GM12878 (cell line): ENCODE measurements around the gene MYOZ2. TPM values are rescaled to one million over a fixed set of nuclear protein-coding genes. Genes with fewer than 3 reads are reported as not detected.

ENCODE experiments used
- ATAC-seq: fragments of 200-7000 bp; cut with Tn5 transposase; 3 replicates; pipeline ENCODE4 v1.9.1; 2020; ENCODE audit warnings: mild to moderate bottlenecking, moderate library complexity
- BruUV-seq: library from RNA; stranded (reverse); fragments of 400-500 nt; replicated peaks from 2 replicates; lab custom pipeline; 2021; lab: Mats Ljungman, UMichigan
- CTCF ChIA-PET: fragments of 300-600 bp; sonication (Branson Sonifier 250); formaldehyde crosslinking; extraction: SDS; loops from one replicate; lab custom pipeline; 2021; ENCODE audit warnings: inconsistent platforms; lab: Yijun Ruan, JAX
- POLR2A ChIA-PET: fragments of 350-600 bp; formaldehyde crosslinking; extraction: SDS; loops from one replicate; lab custom pipeline; 2021; ENCODE audit warnings: inconsistent platforms; lab: Charles Lee
- RAD21 ChIA-PET: fragments of 300-600 bp; sonication (Branson Sonifier 250); formaldehyde crosslinking; loops from one replicate; lab custom pipeline; 2023; ENCODE audit warnings: antibody characterized with exemption; ENCODE audit not compliant: unreplicated experiment; lab: Charles Lee
- SMC1A ChIA-PET: fragments of 300-600 bp; sonication (Branson Sonifier 250); formaldehyde crosslinking; loops from one replicate; lab custom pipeline; 2023; ENCODE audit not compliant: unreplicated experiment, uncharacterized antibody; lab: Charles Lee
- DNase-seq: peaks from one replicate; pipeline ENCODE4 v3.0.0-alpha.2; 2011; ENCODE audit warnings: low read depth, low spot score
- FAIRE-seq: peaks from 3 replicates; lab custom pipeline; 2011; peaks lifted over from hg19 to GRCh38; lab: Jason Lieb, UNC
- H2AFZ ChIP-seq: 2 replicates; pipeline ENCODE4 v1.6.0; 2011; ENCODE audit warnings: low read depth, low read length, control low read depth; ENCODE audit not compliant: control insufficient read depth
- H3K27ac ChIP-seq: 2 replicates; pipeline ENCODE4 v1.5.1; 2011; ENCODE audit warnings: control low read depth; ENCODE audit not compliant: control insufficient read depth, insufficient read depth
- H3K27me3 ChIP-seq, 2 experiments: replicated peaks in 1 of 2; 2 replicates each; pipeline versions ENCODE4 v1.6.0 to v1.6.1; 2011; ENCODE audit warnings: low read length in 1 of 2; ENCODE audit not compliant: control insufficient read depth in 2 of 2, insufficient read depth in 2 of 2
- H3K36me3 ChIP-seq, 2 experiments: 2 replicates each; pipeline ENCODE4 v1.5.1; 2011; ENCODE audit warnings: low read length in 1 of 2; ENCODE audit not compliant: control insufficient read depth in 2 of 2, insufficient read depth in 2 of 2
- H3K4me1 ChIP-seq: 2 replicates; pipeline ENCODE4 v1.6.1; 2011; ENCODE audit warnings: mild to moderate bottlenecking, low read length, moderate library complexity, mixed read lengths; ENCODE audit not compliant: control insufficient read depth, insufficient read depth
- H3K4me2 ChIP-seq: 2 replicates; pipeline ENCODE4 v1.6.0; 2011; ENCODE audit warnings: control low read depth; ENCODE audit not compliant: control insufficient read depth, insufficient read depth
- H3K4me3 ChIP-seq: fragments of 200-600 bp; sonication (generic); 2 replicates; pipeline ENCODE4 v1.5.1; 2016
- H3K79me2 ChIP-seq: 2 replicates; pipeline ENCODE4 v1.6.0; 2011; ENCODE audit warnings: low read length; ENCODE audit not compliant: control insufficient read depth, insufficient read depth
- H3K9ac ChIP-seq: 2 replicates; pipeline ENCODE4 v1.8.0; 2011; ENCODE audit warnings: low read length, control low read depth, mixed read lengths; ENCODE audit not compliant: control insufficient read depth, insufficient read depth
- H3K9me3 ChIP-seq: replicated peaks from 3 replicates; pipeline ENCODE4 v1.5.1; 2011; ENCODE audit warnings: mild to moderate bottlenecking, low read length; ENCODE audit not compliant: control insufficient read depth, insufficient read depth
- H4K20me1 ChIP-seq: 2 replicates; pipeline ENCODE4 v1.6.0; 2011; ENCODE audit not compliant: control insufficient read depth, insufficient read depth
- EED ChIP-seq: sonication (generic); IDR thresholded peaks from 2 replicates; pipeline ENCODE4 v1.6.1; 2016; ENCODE audit warnings: antibody characterized with exemption, low read depth
- EP300 ChIP-seq, 2 experiments: fragments of 150-350 bp in 1 of 2; IDR thresholded peaks; 2 replicates each; pipeline ENCODE4 v1.6.1; 2011 to 2012; ENCODE audit warnings: low read depth in 2 of 2, low read length in 2 of 2, borderline replicate concordance in 1 of 2, improper control_type of control experiment in 1 of 2, inconsistent platforms in 1 of 2; ENCODE audit not compliant: control insufficient read depth in 1 of 2
- FOXM1 ChIP-seq: IDR thresholded peaks from 2 replicates; pipeline ENCODE4 v1.6.1; 2012; ENCODE audit warnings: low read depth, mild to moderate bottlenecking, inconsistent platforms, low read length, moderate library complexity
- GABPA ChIP-seq: IDR thresholded peaks from 2 replicates; pipeline ENCODE4 v1.6.1; 2014; ENCODE audit warnings: antibody characterized with exemption, low read depth, mild to moderate bottlenecking, inconsistent platforms
- MXI1 ChIP-seq: fragments of 150-350 bp; IDR thresholded peaks from 2 replicates; pipeline ENCODE4 v1.6.1; 2011; ENCODE audit warnings: low read depth, mild to moderate bottlenecking, inconsistent platforms, low read length, improper control_type of control experiment
- NBN ChIP-seq: fragments of 450-650 bp; IDR thresholded peaks from 2 replicates; pipeline ENCODE4 v1.6.1; 2016
- NFIC ChIP-seq: IDR thresholded peaks from 2 replicates; pipeline ENCODE4 v1.6.1; 2012; ENCODE audit warnings: low read depth, mild to moderate bottlenecking, inconsistent platforms, low read length, moderate library complexity
- POLR2AphosphoS2 ChIP-seq: IDR thresholded peaks from 2 replicates; pipeline ENCODE4 v1.6.1; 2011; ENCODE audit warnings: low read depth, mild to moderate bottlenecking, low read length, improper control_type of control experiment, moderate library complexity
- RCOR1 ChIP-seq: conservative IDR thresholded peaks from 2 replicates; pipeline ENCODE4 v1.6.1; 2012; ENCODE audit warnings: low read depth, low read length, improper control_type of control experiment
- STAT3 ChIP-seq: IDR thresholded peaks from 2 replicates; pipeline ENCODE4 v1.6.1; 2011; ENCODE audit warnings: low read depth, low read length, improper control_type of control experiment
- TCF12 ChIP-seq: IDR thresholded peaks from 2 replicates; pipeline ENCODE4 v1.6.1; 2011; ENCODE audit warnings: low read depth, mild to moderate bottlenecking, low read length
- TCF3 ChIP-seq: IDR thresholded peaks from 2 replicates; pipeline ENCODE4 v1.6.1; 2012; ENCODE audit warnings: low read depth, mild to moderate bottlenecking, low read length, borderline replicate concordance; ENCODE audit not compliant: insufficient read depth
- USF2 ChIP-seq: IDR thresholded peaks from 2 replicates; pipeline ENCODE4 v1.6.1; 2011; ENCODE audit warnings: low read depth, low read length, improper control_type of control experiment, borderline replicate concordance
- YBX1 ChIP-seq: fragments of 450-650 bp; IDR thresholded peaks from 2 replicates; pipeline ENCODE4 v1.6.1; 2016; ENCODE audit warnings: antibody characterized with exemption
- ZZZ3 ChIP-seq: IDR thresholded peaks from 2 replicates; pipeline ENCODE4 v1.6.1; 2011; ENCODE audit warnings: low read depth; ENCODE audit not compliant: control insufficient read depth, insufficient read length
- WGBS: methylation state at CpG from one replicate; pipeline ENCODE4 v1.1.6; 2016; ENCODE audit warnings: low lambda C conversion rate; ENCODE audit not compliant: insufficient replicate concordance, insufficient coverage; ENCODE audit errors: missing lambda C conversion rate; 5-methylcytosine and 5-hydroxymethylcytosine counted together
- in situ Hi-C: fragments of 300-500 bp; cut with MboI; formaldehyde crosslinking; loops from 9 replicates; pipeline ENCODE4 v1.14.3; 2018; ENCODE audit warnings: mixed read lengths
- intact Hi-C: fragments of 100-400 bp; cut with micrococcal nuclease; formaldehyde crosslinking; loops from one replicate; pipeline ENCODE4 v1.14.2; 2022; ENCODE audit not compliant: unreplicated experiment
- polyA plus RNA-seq, 11 experiments: library from polyadenylated mRNA; depleted of rRNA in 4 of 11; unstranded in 6 of 11; stranded (reverse) in 5 of 11; fragments of >200 nt; fragmentation: Nextera tagmentation in 4 of 11; fragmentation: Illumina TruSeq in 1 of 11; extraction: Ambion mirVana in 4 of 11; extraction: Trizol in 1 of 11; gene quantifications; 1 replicate in 1 of 11; 2 replicates in 10 of 11; pipeline versions ENCODE4 v1.2.1 to v1.2.3, GENCODE V29; 2011 to 2016; ENCODE audit warnings: inconsistent platforms in 2 of 11, missing spikeins in 2 of 11, low read depth in 1 of 11
- total RNA-seq, 4 experiments: library from RNA; depleted of rRNA in 3 of 4; stranded (reverse); fragments of >200 nt in 3 of 4; fragmentation: Illumina TruSeq in 1 of 4; extraction: Trizol in 1 of 4; gene quantifications; 2 replicates each; pipeline versions ENCODE4 v1.2.1 to v1.2.3, GENCODE V29; 2013 to 2021

The MYOZ2 gene
- total and polyA plus RNA-seq, 10 of the 15 experiments (the other 5 are each of a cell fraction or from before 2014, with no cell fraction given), result not detected

DNA sequence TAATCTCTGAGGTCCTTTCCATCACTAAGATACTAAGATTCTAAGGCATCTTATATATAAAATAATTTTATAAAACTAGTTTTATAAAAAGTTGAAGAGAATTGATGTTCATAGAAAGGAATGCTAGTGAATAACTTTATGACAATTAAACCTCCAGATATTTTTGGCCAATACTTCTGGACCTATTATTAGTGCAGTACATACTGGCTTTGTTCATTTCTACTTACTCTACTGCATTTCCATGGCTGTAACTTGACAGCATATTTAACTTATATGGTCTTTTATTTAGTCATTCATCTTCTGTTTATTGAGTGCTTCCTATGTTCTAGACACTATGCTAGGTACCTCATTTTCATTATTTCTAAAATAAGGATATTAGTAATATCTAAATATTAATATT, 70.1 kb downstream of the MYOZ2 start:
- H4K20me1 ChIP-seq, result no peaks in the 10 kb centered on the region
- H2AFZ ChIP-seq, result no peak overlapping the region
- H3K27me3 ChIP-seq, result no peaks in the 10 kb centered on the region
- ChIA-PET RAD21 (no interaction called here), SMC1A (no interaction called here), CTCF (no interaction called here), POLR2A (no interaction called here)
- DNase-seq (no peak), FAIRE-seq (no peak), ATAC-seq (no peak)
- TF ChIP-seq STAT3 (no peak), FOXM1 (no peak)
- in situ Hi-C loops, result no loop called here
- no peaks in the 10 kb centered on the region for H3K9me3 ChIP-seq
- H3K4me3 ChIP-seq, result no peak overlapping the region
- H3K36me3 ChIP-seq, result no peaks in the 10 kb centered on the region
- H3K4me1 ChIP-seq, result no peaks in the 10 kb centered on the region
- H3K4me2 ChIP-seq, result no peak overlapping the region
- intact Hi-C loops, result no loop called here
- no peak overlapping the region for H3K9ac ChIP-seq
- no peak overlapping the region for H3K27ac ChIP-seq
- no peaks in the 10 kb centered on the region for H3K79me2 ChIP-seq
- BruUV-seq, result no TSS peak

- H2AFZ ChIP-seq, result no peak overlapping the region
- ChIA-PET RAD21 (no interaction called here), POLR2A (no interaction called here), SMC1A (no interaction called here), CTCF (no interaction called here)
- intact Hi-C loops (no loop called here), in situ Hi-C loops (no loop called here)
- no peak for FAIRE-seq
- no TSS peak for BruUV-seq
- DNase-seq, result no peak
- no peak overlapping the region for H3K9ac ChIP-seq
- no peak overlapping the region for H3K4me3 ChIP-seq
- H3K27me3 ChIP-seq, result 0 out of 4 replicates have a peak, but pooled peaks cover 0 to 2% of the 10 kb centered on the region in 2 experiments
- no peak overlapping the region for H3K27ac ChIP-seq
- no peaks in the 10 kb centered on the region for H3K4me1 ChIP-seq
- no peaks in the 10 kb centered on the region for H3K79me2 ChIP-seq
- no peak overlapping the region for H3K4me2 ChIP-seq
- no peaks in the 10 kb centered on the region for H3K9me3 ChIP-seq
- 7% methylated on average over 1 of the region's 1 CpG for WGBS
- no peak for ATAC-seq
- TF ChIP-seq TCF3 (no peak), POLR2AphosphoS2 (no peak), ZZZ3 (no peak), NFIC (no peak), USF2 (no peak), NBN (no peak), GABPA (no peak), RCOR1 (no peak), YBX1 (no peak), MXI1 (no peak), EP300 (IDR thresholded peaks at IDR 0.05; ENCODE audit: borderline replicate concordance in 1 of 2, control insufficient read depth in 1 of 2, low read depth in 2 of 2, low read length in 2 of 2) (no peak), EED (no peak), FOXM1 (no peak), TCF12 (no peak)
- H4K20me1 ChIP-seq, result no peaks in the 10 kb centered on the region
- no peaks in the 10 kb centered on the region for H3K36me3 ChIP-seq
Measured at GRCh38 chr4:119206178-119206577, 70.5 kb downstream of the MYOZ2 start.
